ENCODE results near the gene LRRC75A. TPM values are rescaled to one million over a fixed set of nuclear protein-coding genes. Genes with fewer than 3 reads are reported as not detected.

Gene LRRC75A
- total and polyA plus RNA-seq, 2 of the 8 experiments (the other 6 are each of a cell fraction or from before 2014, with no cell fraction given), result 9.7 to 9.9 TPM

DNA sequence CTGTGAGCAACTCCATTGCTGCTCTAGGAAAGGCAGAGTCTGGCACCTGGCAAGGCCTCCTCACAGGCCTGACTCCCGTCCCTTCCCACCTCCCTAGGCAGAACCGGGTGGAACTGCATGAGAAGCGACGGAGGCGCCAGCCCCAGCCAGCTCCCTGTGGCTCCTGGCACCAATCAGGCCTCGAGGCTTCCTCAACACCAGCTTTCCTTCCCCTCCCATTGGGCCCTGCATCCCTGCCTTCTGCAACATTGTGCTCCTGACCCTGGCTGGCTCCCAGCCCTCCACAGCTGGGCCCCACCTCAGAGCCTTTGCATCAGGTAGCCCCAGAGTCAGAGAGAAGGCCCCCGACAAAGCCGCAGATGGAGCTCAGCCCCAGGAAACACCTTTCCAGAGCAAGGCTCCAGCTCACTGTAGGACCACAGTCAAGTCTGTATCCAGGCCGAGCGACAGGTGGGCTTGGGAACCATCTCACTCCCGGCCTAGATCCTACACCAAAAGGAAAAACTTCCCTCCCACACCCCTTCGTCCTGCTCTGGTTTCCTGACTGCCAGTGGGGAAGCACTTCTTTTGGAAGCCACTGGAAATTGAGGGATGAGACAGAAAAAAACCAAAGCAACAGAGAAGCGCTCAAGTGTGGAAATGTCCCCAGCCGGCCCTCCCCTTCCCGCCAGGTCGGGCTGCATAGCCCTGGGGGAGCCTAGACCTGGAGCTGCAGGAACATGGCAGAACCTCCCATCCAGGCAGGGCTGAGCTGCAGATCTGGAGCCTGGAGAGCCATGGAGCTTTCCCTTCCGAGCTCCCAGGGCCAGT lies 31.0 kb downstream of the LRRC75A start:
- ChIA-PET CTCF (ENCODE audit: partially characterized antibody) (interaction anchor here (1.1 to 36.9 kb wide), 5 partner anchors 8 to 60 kb away, joined by 3 to 941 read pairs (median 32); partner anchors contain the start of gene LRRC75A), POLR2A (ENCODE audit: partially characterized antibody) (interaction anchor here (0.8 to 17.6 kb wide), 6 partner anchors 8 to 20 kb away, joined by 3 to 204 read pairs (median 5); no protein-coding TSS in a partner anchor)
- peak overlapping the region; percentile 16 for H3K4ac ChIP-seq (replicated peaks; ENCODE audit: insufficient read length, low read depth, low read length)
- H3K56ac ChIP-seq (replicated peaks; ENCODE audit: insufficient read length, low read depth, low read length), result no peak overlapping the region
- H2BK120ac ChIP-seq (replicated peaks; ENCODE audit: low read depth, low read length), result no peak overlapping the region
- no peak for DNase-seq (ENCODE audit: low read depth in 1 of 2, low spot score in 2 of 2)
- no peak overlapping the region for H3K4me2 ChIP-seq (ENCODE audit: insufficient read depth in 1 of 2, low read depth in 2 of 2, low read length in 2 of 2)
- H3K23ac ChIP-seq (ENCODE audit: insufficient read length), result no peak overlapping the region
- H3K36me3 ChIP-seq (ENCODE audit: control insufficient read depth in 2 of 4, insufficient read depth in 4 of 4, low read length in 3 of 4), result no peaks in the 10 kb centered on the region; a peak in 2 of 8 replicates
- no peak overlapping the region for H3K9ac ChIP-seq (replicated peaks in 1 of 4; ENCODE audit: extremely low read depth in 1 of 4, low read depth in 3 of 4, low read length in 3 of 4)
- no peaks in the 10 kb centered on the region for H3K9me3 ChIP-seq (ENCODE audit: insufficient read depth in 2 of 2, low read depth in 1 of 2, low read length in 1 of 2)
- no peak overlapping the region for H3K4me3 ChIP-seq (ENCODE audit: extremely low read depth in 1 of 4, insufficient read depth in 2 of 4, low read depth in 3 of 4, low read length in 4 of 4)
- TF ChIP-seq MAFK (IDR thresholded peaks at IDR 0.05; ENCODE audit: low read depth, low read length) (no peak), POU5F1 (IDR thresholded peaks at IDR 0.05; ENCODE audit: low read depth, low read length) (no peak), SP1 (IDR thresholded peaks at IDR 0.05; ENCODE audit: low read depth, low read length) (no peak), ASH2L (IDR thresholded peaks at IDR 0.05; ENCODE audit: low read length) (no peak)
- TF ChIP-seq, protein P1, sequence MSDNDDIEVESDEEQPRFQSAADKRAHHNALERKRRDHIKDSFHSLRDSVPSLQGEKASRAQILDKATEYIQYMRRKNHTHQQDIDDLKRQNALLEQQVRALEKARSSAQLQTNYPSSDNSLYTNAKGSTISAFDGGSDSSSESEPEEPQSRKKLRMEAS (IDR thresholded peaks at IDR 0.05), result peak; percentile 63
- TF ChIP-seq, protein P2, sequence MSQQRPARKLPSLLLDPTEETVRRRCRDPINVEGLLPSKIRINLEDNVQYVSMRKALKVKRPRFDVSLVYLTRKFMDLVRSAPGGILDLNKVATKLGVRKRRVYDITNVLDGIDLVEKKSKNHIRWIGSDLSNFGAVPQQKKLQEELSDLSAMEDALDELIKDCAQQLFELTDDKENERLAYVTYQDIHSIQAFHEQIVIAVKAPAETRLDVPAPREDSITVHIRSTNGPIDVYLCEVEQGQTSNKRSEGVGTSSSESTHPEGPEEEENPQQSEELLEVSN (IDR thresholded peaks at IDR 0.05), result peak; percentile 75
- H2AFZ ChIP-seq (ENCODE audit: low read length), result no peak overlapping the region
- H4K91ac ChIP-seq (replicated peaks; ENCODE audit: insufficient read length, low read length), result no peak overlapping the region
- no peak overlapping the region for H4K8ac ChIP-seq (ENCODE audit: extremely low read depth, insufficient read depth, low read length)
- no peak overlapping the region for H2BK15ac ChIP-seq (ENCODE audit: low read length)
- no peak overlapping the region for H3K14ac ChIP-seq (ENCODE audit: insufficient read length)
- 94% methylated on average over 15 of the region's 17 CpGs; no CpG with 5 or more reads in 1 of the 2 experiments for WGBS, 2 experiments (ENCODE audit: extremely low coverage in 1 of 2, insufficient coverage in 1 of 2, insufficient read length in 1 of 2, insufficient replicate concordance in 2 of 2, low coverage in 1 of 2, low lambda C conversion rate in 2 of 2, missing lambda C conversion rate in 1 of 2)
- H2BK5ac ChIP-seq (ENCODE audit: low read depth, low read length), result no peak overlapping the region
- no peaks in the 10 kb centered on the region for H3K27me3 ChIP-seq (replicated peaks in 1 of 4; ENCODE audit: control insufficient read depth in 3 of 4, extremely low read depth in 1 of 4, insufficient read depth in 3 of 4, low read length in 3 of 4)
- H4K20me1 ChIP-seq (replicated peaks in 1 of 2; ENCODE audit: control insufficient read depth in 1 of 2, insufficient read depth in 2 of 2, low read length in 2 of 2), result peaks cover 3 to 4% of the 10 kb centered on the region in 2 experiments
- peaks cover 6 to 25% (median 12%) of the 10 kb centered on the region in 4 experiments for H3K4me1 ChIP-seq (replicated peaks in 1 of 4; ENCODE audit: control insufficient read depth in 3 of 4, insufficient read depth in 4 of 4, low read length in 3 of 4)
- 0 out of 2 replicates have a peak overlapping the region, but pooled peaks have one; percentile 93 for H2AK5ac ChIP-seq (ENCODE audit: low read depth, low read length)
- no peak overlapping the region for H3K27ac ChIP-seq (ENCODE audit: low read depth, low read length)
- H3K23me2 ChIP-seq (ENCODE audit: low read depth, low read length), result no peaks in the 10 kb centered on the region
- H2BK20ac ChIP-seq (ENCODE audit: low read length), result no peak overlapping the region
- H3K79me2 ChIP-seq (ENCODE audit: control insufficient read depth in 1 of 2, insufficient read depth in 2 of 2, low read length in 2 of 2), result no peaks in the 10 kb centered on the region
- no peak overlapping the region for H3K18ac ChIP-seq (ENCODE audit: extremely low read depth, low read length)
- peaks cover 4% of the 10 kb centered on the region for H3K79me1 ChIP-seq (ENCODE audit: low read depth, low read length)
- H4K5ac ChIP-seq (ENCODE audit: insufficient read length, low read depth, low read length), result no peak overlapping the region
- H2BK12ac ChIP-seq (ENCODE audit: low read depth, low read length), result 0 out of 2 replicates have a peak overlapping the region, but pooled peaks have one; percentile 75
- no peak for FAIRE-seq

Data from H1 (cell line).